Neural cell (in vitro differentiated cells): Measurements from ENCODE around the gene ANKRD55.
"Not testable (repeated sequence)": the region's sequence is repeated elsewhere in the genome, so short reads cannot be mapped to it uniquely, and the experiment has no call there.

Experiments
- EP300 ChIP-seq: fragments of 450-650 bp; conservative IDR thresholded peaks from 2 replicates; pipeline ENCODE4 v1.6.1; 2014; ENCODE audit warnings: antibody characterized with exemption, mild to moderate bottlenecking, moderate library complexity; ENCODE audit not compliant: poor library complexity, severe bottlenecking
- EZH2 ChIP-seq: fragments of 200-600, 300-800 bp; shearing (Covaris generic), sonication (generic); IDR thresholded peaks from 2 replicates; pipeline ENCODE4 v1.6.1; 2014; ENCODE audit warnings: antibody characterized with exemption, low read length, borderline replicate concordance, mild to moderate bottlenecking; ENCODE audit not compliant: insufficient read depth, poor library complexity, severe bottlenecking
- MXI1 ChIP-seq: fragments of 450-650 bp; conservative IDR thresholded peaks from 2 replicates; pipeline ENCODE4 v1.6.1; 2014; ENCODE audit warnings: antibody characterized with exemption, mild to moderate bottlenecking; ENCODE audit not compliant: poor library complexity, severe bottlenecking
- POLR2AphosphoS5 ChIP-seq: IDR thresholded peaks from 2 replicates; pipeline ENCODE4 v1.6.1; 2012
- SMC3 ChIP-seq: fragments of 450-650 bp; conservative IDR thresholded peaks from 2 replicates; pipeline ENCODE4 v1.6.1; 2014; ENCODE audit warnings: antibody characterized with exemption, mild to moderate bottlenecking, moderate library complexity; ENCODE audit not compliant: poor library complexity
- TAF1 ChIP-seq: IDR thresholded peaks from 2 replicates; pipeline ENCODE4 v1.6.1; 2012; ENCODE audit warnings: low read depth
- TF ChIP-seq, protein P1 (sequence below): IDR thresholded peaks from 2 replicates; pipeline ENCODE4 v1.6.1; 2012; ENCODE audit warnings: borderline replicate concordance
- TF ChIP-seq, protein P2 (sequence below): fragments of 450-650 bp; IDR thresholded peaks from 2 replicates; pipeline ENCODE4 v1.5.1; 2014; ENCODE audit warnings: antibody characterized with exemption, mild to moderate bottlenecking, moderate library complexity; ENCODE audit not compliant: poor library complexity, severe bottlenecking

DNA sequence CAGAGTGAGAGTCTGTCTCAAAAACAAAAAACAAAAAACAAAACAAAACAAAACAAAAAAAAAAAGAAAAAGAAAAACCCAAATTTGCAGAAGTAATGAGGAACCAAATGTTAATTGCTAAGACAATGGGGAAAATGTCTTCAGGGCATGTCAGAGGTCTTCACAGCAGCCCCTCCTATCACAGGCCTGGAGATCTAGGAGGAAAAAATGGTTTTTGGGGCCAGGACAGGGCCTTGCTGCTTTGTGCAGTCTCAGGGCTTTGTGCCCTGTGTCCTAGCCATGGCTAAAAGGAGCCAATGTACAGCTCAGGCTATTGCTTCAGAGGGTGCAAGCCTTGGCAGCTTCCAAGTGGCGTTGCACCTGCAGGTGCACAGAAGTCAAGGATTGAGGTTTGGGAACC is 9.1 kb upstream of the ANKRD55 start:
- TF ChIP-seq, protein P1, sequence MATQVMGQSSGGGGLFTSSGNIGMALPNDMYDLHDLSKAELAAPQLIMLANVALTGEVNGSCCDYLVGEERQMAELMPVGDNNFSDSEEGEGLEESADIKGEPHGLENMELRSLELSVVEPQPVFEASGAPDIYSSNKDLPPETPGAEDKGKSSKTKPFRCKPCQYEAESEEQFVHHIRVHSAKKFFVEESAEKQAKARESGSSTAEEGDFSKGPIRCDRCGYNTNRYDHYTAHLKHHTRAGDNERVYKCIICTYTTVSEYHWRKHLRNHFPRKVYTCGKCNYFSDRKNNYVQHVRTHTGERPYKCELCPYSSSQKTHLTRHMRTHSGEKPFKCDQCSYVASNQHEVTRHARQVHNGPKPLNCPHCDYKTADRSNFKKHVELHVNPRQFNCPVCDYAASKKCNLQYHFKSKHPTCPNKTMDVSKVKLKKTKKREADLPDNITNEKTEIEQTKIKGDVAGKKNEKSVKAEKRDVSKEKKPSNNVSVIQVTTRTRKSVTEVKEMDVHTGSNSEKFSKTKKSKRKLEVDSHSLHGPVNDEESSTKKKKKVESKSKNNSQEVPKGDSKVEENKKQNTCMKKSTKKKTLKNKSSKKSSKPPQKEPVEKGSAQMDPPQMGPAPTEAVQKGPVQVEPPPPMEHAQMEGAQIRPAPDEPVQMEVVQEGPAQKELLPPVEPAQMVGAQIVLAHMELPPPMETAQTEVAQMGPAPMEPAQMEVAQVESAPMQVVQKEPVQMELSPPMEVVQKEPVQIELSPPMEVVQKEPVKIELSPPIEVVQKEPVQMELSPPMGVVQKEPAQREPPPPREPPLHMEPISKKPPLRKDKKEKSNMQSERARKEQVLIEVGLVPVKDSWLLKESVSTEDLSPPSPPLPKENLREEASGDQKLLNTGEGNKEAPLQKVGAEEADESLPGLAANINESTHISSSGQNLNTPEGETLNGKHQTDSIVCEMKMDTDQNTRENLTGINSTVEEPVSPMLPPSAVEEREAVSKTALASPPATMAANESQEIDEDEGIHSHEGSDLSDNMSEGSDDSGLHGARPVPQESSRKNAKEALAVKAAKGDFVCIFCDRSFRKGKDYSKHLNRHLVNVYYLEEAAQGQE = not testable (repeated sequence)
- TF ChIP-seq, protein P2, sequence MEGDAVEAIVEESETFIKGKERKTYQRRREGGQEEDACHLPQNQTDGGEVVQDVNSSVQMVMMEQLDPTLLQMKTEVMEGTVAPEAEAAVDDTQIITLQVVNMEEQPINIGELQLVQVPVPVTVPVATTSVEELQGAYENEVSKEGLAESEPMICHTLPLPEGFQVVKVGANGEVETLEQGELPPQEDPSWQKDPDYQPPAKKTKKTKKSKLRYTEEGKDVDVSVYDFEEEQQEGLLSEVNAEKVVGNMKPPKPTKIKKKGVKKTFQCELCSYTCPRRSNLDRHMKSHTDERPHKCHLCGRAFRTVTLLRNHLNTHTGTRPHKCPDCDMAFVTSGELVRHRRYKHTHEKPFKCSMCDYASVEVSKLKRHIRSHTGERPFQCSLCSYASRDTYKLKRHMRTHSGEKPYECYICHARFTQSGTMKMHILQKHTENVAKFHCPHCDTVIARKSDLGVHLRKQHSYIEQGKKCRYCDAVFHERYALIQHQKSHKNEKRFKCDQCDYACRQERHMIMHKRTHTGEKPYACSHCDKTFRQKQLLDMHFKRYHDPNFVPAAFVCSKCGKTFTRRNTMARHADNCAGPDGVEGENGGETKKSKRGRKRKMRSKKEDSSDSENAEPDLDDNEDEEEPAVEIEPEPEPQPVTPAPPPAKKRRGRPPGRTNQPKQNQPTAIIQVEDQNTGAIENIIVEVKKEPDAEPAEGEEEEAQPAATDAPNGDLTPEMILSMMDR = not testable (repeated sequence)
- not testable (repeated sequence) for TF ChIP-seq POLR2AphosphoS5, SMC3, EP300, EZH2, MXI1, TAF1
